Kidney (tissue), 14 donors: ENCODE results near the gene ZFTA. TPM values are rescaled to one million over a fixed set of nuclear protein-coding genes. Genes with fewer than 3 reads are reported as not detected.
"Not testable (repeated sequence)": the region's sequence is repeated elsewhere in the genome, so short reads cannot be mapped to it uniquely, and the experiment has no call there.

Source experiments
- DNase-seq, 5 donors: peaks; one replicate each; pipeline ENCODE4 v3.0.0-alpha.2; 2013 to 2020
- FAIRE-seq: peaks from 2 replicates; lab custom pipeline; 2012; peaks lifted over from hg19 to GRCh38; lab: Jason Lieb, UNC
- H3K27ac ChIP-seq, 2 donors: one replicate each; pipeline ENCODE4 v1.7.0; 2013; ENCODE audit warnings: low read depth in 2 of 2, low read length in 2 of 2, inconsistent platforms in 1 of 2
- H3K27me3 ChIP-seq: one replicate; pipeline ENCODE4 v1.7.1; 2013; ENCODE audit warnings: low read length, inconsistent platforms; ENCODE audit not compliant: control insufficient read depth, insufficient read depth
- H3K36me3 ChIP-seq, 3 donors: one replicate each; pipeline versions ENCODE4 v1.7.0 to v1.7.1; 2013; ENCODE audit warnings: low read length in 3 of 3, control low read depth in 1 of 3, inconsistent platforms in 1 of 3; ENCODE audit not compliant: insufficient read depth in 3 of 3, control insufficient read depth in 2 of 3
- H3K4me1 ChIP-seq, 3 donors: one replicate each; pipeline versions ENCODE4 v1.7.0 to v1.7.1; 2013; ENCODE audit warnings: low read length in 3 of 3, inconsistent platforms in 1 of 3, low read depth in 1 of 3; ENCODE audit not compliant: control insufficient read depth in 2 of 3, insufficient read depth in 2 of 3
- H3K4me3 ChIP-seq, 3 donors: one replicate each; pipeline versions ENCODE4 v1.7.0 to v1.8.1; 2013; ENCODE audit warnings: low read length in 3 of 3, control low read depth in 1 of 3, inconsistent platforms in 1 of 3
- H3K9ac ChIP-seq, 3 donors: one replicate each; pipeline versions ENCODE4 v1.7.0 to v1.7.1; 2013; ENCODE audit warnings: low read length in 3 of 3, control low read depth in 1 of 3, inconsistent platforms in 1 of 3
- H3K9me3 ChIP-seq, 3 donors: one replicate each; pipeline versions ENCODE4 v1.7.0 to v1.7.1; 2013; ENCODE audit warnings: low read length in 3 of 3, control low read depth in 1 of 3, inconsistent platforms in 1 of 3; ENCODE audit not compliant: control insufficient read depth in 2 of 3, insufficient read depth in 1 of 3
- intact Hi-C: fragments of 100-400 bp; cut with DNase I; formaldehyde crosslinking; loops from one replicate; pipeline ENCODE4 v1.11.1; 2022
- polyA plus RNA-seq: library from polyadenylated mRNA; stranded (reverse); fragments of 350-450 nt; fragmentation: Illumina TruSeq; extraction: RNeasy Lipid Tissue Mini Kit (QIAGEN cat#74804); gene quantifications from one replicate; pipeline ENCODE4 v1.2.3, GENCODE V29; 2014; ENCODE audit warnings: low read depth, low replicate concordance; ENCODE audit not compliant: insufficient read depth
- total RNA-seq: library from RNA; stranded (reverse); fragmentation: NEBNext Ultra II Directional; extraction: Animal tissue kit (Norgen Biotek cat#: 25700); gene quantifications from one replicate; pipeline ENCODE4 v1.2.1, GENCODE V29; 2021
- TF ChIP-seq, protein P1 (sequence below): IDR thresholded peaks from 3 replicates; pipeline ENCODE4 v1.5.1; 2012; ENCODE audit warnings: mild to moderate bottlenecking, moderate library complexity, borderline replicate concordance; ENCODE audit not compliant: insufficient read depth; ENCODE audit errors: extremely low read depth
- donor health status: control.
- donor health status: control.
- donor health status: control.
- donor health status: control.
- donor health status: control.
- donor health status: DM: yes; HTN: yes; CAD: no.
- donor health status: Normal renal cell carcinoma (clear cell type).

ZFTA gene
- total and polyA plus RNA-seq, 2 donors from 2014 or later = 10.8 to 14.4 TPM

- no peak for FAIRE-seq
- H3K9ac ChIP-seq = peak within 1 kb of the TSS; percentile 54 to 89 (median 56)
- H3K27me3 ChIP-seq = no peaks in the 10 kb centered on the region
- no peaks in the 10 kb centered on the region for H3K9me3 ChIP-seq
- DNase-seq = peak; percentile 69 to 91 (median 75)
- H3K36me3 ChIP-seq = peaks cover 0 to 4% (median 3%) of the 10 kb centered on the region in 3 donors
- H3K4me3 ChIP-seq = peak within 1 kb of the TSS; percentile 68 to 84 (median 80)
- peaks cover 0 to 16% (median 3%) of the 10 kb centered on the region in 3 donors for H3K4me1 ChIP-seq
- intact Hi-C loops = no loop called here
- TF ChIP-seq, protein P1, sequence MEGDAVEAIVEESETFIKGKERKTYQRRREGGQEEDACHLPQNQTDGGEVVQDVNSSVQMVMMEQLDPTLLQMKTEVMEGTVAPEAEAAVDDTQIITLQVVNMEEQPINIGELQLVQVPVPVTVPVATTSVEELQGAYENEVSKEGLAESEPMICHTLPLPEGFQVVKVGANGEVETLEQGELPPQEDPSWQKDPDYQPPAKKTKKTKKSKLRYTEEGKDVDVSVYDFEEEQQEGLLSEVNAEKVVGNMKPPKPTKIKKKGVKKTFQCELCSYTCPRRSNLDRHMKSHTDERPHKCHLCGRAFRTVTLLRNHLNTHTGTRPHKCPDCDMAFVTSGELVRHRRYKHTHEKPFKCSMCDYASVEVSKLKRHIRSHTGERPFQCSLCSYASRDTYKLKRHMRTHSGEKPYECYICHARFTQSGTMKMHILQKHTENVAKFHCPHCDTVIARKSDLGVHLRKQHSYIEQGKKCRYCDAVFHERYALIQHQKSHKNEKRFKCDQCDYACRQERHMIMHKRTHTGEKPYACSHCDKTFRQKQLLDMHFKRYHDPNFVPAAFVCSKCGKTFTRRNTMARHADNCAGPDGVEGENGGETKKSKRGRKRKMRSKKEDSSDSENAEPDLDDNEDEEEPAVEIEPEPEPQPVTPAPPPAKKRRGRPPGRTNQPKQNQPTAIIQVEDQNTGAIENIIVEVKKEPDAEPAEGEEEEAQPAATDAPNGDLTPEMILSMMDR = no peak
- peak within 1 kb of the TSS; percentile 67 to 79 for H3K27ac ChIP-seq
These were observed 44.5 kb upstream of the ZFTA start, which contains the start of gene SPINDOC for GRCh38 chr11:63813035-63813562. TSS of gene SPINDOC (plus strand) at chr11:63813456. CDS start at chr11:63813687, 231 bp downstream.

DNA sequence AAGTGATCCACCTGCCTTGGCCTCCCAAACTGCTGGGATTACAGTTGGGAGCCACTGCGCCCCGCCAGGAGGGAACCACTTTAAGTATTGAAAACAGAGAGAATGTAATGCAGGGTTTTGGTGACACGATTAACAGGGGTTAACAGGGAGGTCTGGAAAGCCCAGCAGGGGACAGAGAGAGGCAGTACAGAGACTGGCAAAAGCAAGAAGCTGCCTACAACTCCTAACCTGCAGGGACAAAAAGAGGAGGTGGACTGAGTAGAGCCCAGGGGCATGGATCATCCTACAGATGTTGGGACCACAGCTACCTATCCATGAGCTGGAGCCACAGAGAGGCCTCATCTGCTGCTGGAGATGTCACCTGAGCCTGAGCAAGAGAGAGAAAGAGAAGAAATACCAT is 42.9 kb upstream of the ZFTA start:
- no peak overlapping the region for H3K4me3 ChIP-seq
- H3K9ac ChIP-seq = no peak overlapping the region
- peaks cover 0 to 2% (median 0%) of the 10 kb centered on the region in 3 donors for H3K36me3 ChIP-seq
- no peak for DNase-seq
- TF ChIP-seq, protein P1 = no peak
- intact Hi-C loops = no loop called here
- no peak overlapping the region for H3K27ac ChIP-seq
- no peak for FAIRE-seq
- H3K9me3 ChIP-seq = no peaks in the 10 kb centered on the region
- H3K27me3 ChIP-seq = no peaks in the 10 kb centered on the region
- H3K4me1 ChIP-seq = peaks cover 0 to 16% (median 3%) of the 10 kb centered on the region in 3 donors

DNA sequence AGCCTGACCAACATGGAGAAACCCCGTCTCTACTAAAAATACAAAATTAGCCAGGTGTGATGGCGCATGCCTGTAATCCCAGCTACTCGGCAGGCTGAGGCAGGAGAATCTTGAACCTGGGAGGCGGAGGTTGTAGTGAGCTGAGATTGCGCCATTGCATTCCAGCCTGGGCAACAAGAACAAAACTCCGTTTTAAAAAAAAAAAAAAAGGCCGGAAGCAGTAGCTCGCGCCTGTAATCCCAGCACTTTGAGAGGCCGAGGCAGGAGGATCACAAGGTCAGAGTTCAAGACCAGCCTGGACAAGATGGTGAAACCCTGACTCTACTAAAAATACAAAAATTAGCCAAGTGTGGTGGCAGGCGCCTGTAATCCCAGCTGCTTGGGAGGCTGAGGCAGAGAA is 41.8 kb upstream of the ZFTA start:
- H3K9ac ChIP-seq, H3K36me3 ChIP-seq, FAIRE-seq, DNase-seq, H3K27ac ChIP-seq, intact Hi-C loops, H3K9me3 ChIP-seq, H3K27me3 ChIP-seq, H3K4me3 ChIP-seq: not testable (repeated sequence)
- H3K4me1 ChIP-seq = peaks cover 0 to 16% (median 3%) of the 10 kb centered on the region in 3 donors

GRCh38 chr11:63805844-63806415 is 37.4 kb upstream of the ZFTA start:
- TF ChIP-seq, protein P1 = no peak
- Histone ChIP-seq H3K4me1 (no peaks in the 10 kb centered on the region), H3K36me3 (no peaks in the 10 kb centered on the region), H3K4me3 (no peak overlapping the region), H3K27ac (peak overlapping the region; percentile 22 to 65), H3K9ac (no peak overlapping the region), H3K9me3 (no peaks in the 10 kb centered on the region), H3K27me3 (no peaks in the 10 kb centered on the region)
- intact Hi-C loops = no loop called here
- DNase-seq = peak in 2 of 5 donors; percentile 54 to 80
- no peak for FAIRE-seq
